Epithelial cell of proximal tubule (primary cell): Measurements from ENCODE around the gene INSYN2A. TPM values are rescaled to one million over a fixed set of nuclear protein-coding genes. Genes with fewer than 3 reads are reported as not detected.

Source experiments
- DNase-seq: peaks from one replicate; pipeline ENCODE4 v3.0.0-alpha.2; 2011; ENCODE audit warnings: low read depth
- H3K4me3 ChIP-seq: 2 replicates; pipeline ENCODE4 v1.5.1; 2011; ENCODE audit warnings: low read depth, mild to moderate bottlenecking, low read length
- CTCF ChIP-seq: conservative IDR thresholded peaks from 2 replicates; pipeline ENCODE4 v1.5.1; 2012; ENCODE audit warnings: low read depth, mild to moderate bottlenecking, low read length
- total RNA-seq: library from RNA; depleted of rRNA; stranded (reverse); fragments of >200 nt; gene quantifications from 2 replicates; pipeline ENCODE4 v1.2.3, GENCODE V29; 2015

The INSYN2A gene
- total RNA-seq, 1 donor from 2014 or later, result 0.29 TPM

DNA sequence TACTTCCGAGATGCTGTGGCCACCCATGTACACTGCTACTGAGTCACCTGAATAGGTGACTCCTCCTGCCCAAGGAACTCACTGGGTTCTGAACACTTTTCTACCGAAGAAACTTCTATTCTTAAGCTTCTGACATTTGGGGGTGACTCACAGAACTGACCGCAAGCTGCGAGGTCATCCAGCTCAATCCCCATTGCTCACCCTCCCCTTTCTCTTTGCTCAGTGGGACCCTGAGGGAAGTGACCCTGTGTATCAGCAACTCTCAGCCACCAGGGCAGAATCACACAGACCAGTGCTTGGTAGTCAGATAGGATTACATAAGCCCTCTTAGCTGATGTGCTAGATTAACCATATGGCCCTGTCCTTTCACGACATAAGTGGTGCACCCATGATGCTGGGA lies 46.3 kb downstream of the INSYN2A start:
- peak; percentile 43 for DNase-seq
- no peak overlapping the region for H3K4me3 ChIP-seq
- TF ChIP-seq CTCF, result peak; percentile 18

DNA sequence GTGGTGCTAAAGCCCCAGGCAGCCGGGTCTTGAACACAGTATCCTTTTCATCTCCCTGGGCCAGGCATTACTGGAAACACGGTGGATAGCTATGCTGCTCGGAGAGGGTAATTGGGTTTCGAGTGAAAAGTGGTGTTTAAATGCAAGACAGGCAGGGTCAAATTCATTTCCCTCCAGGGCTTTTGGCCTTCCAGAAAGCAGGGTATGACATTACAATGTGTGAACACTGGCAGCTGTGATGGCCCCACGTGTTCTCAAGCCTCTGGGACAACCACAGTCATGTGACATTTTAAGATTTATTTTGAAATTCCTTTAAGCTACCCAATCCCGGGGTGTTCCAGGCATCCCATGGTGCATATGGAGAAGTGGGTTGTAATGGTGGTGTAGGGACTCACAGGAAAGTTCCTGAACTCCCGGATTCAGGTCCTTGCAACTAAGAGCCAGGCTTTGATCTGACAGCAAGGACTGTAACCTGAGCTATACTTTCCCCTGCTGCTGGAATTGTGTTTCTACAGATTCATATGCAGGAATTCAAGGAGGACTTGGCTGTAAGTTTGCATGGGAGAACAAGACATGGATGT lies 46.8 kb downstream of the INSYN2A start:
- DNase-seq, result no peak
- TF ChIP-seq CTCF, result no peak

GRCh38 chr10:127148933-127149220 lies 47.5 kb downstream of the INSYN2A start:
- DNase-seq, result peak; percentile 89
- no peak overlapping the region for H3K4me3 ChIP-seq

More for the DNA sequence above, 46.8 kb downstream of the INSYN2A start:
- no peak overlapping the region for H3K4me3 ChIP-seq

DNA sequence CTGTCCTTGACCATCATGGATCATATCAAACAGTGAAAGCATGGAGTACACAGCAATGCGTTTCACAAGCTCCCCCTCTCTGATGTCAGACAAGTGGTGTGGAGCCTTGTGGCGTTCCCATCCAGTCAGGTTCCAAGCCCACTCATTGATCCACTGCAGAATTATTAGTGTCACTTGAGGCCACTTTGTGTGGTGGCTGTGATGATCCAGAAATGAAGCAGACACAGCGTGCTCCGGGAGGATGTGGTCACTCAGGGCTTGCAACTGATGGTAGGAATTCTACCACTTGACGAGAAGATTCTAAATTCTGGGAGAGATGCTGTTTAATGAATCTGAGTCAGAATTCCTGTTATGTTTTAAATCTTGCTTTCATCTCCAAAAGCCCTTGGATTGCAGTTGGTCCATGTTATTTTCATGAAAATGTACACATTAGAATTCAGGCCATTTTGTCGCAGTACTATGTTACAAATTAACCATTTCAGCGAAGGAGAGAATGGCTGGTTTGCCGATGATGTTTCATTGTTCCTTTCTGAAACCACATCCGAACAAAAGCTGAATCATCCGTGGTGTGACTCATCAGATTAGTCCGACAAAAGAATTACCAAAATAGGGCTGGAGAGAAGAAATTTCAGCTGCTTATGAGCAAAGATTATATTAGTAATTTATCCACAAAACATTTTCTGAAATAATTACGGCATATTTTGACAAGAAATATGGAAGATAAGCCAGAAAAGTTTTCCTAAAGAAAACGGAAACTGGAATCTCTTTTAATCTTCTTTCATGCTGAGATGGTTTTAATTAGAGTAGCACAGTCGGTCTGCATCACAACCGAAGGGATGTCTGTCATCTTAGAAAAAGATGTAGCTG lies 48.1 kb downstream of the INSYN2A start:
- TF ChIP-seq CTCF, result no peak
- no peak overlapping the region for H3K4me3 ChIP-seq
- DNase-seq, result peak; percentile 80

More at GRCh38 chr10:127148933-127149220, 47.5 kb downstream of the INSYN2A start:
- TF ChIP-seq CTCF, result no peak

GRCh38 chr10:127146661-127147060 lies 49.7 kb downstream of the INSYN2A start:
- no peak for TF ChIP-seq CTCF
- no peak for DNase-seq
- H3K4me3 ChIP-seq, result no peak overlapping the region
